GM12878 (cell line): ENCODE data around the gene STAMBPL1. TPM values are rescaled to one million over a fixed set of nuclear protein-coding genes. Genes with fewer than 3 reads are reported as not detected.

Experiments used
- ATAC-seq: fragments of 200-7000 bp; cut with Tn5 transposase; 3 replicates; pipeline ENCODE4 v1.9.1; 2020; ENCODE audit warnings: mild to moderate bottlenecking, moderate library complexity
- BruUV-seq: library from RNA; stranded (reverse); fragments of 400-500 nt; replicated peaks from 2 replicates; lab custom pipeline; 2021; lab: Mats Ljungman, UMichigan
- CTCF ChIA-PET: fragments of 300-600 bp; sonication (Branson Sonifier 250); formaldehyde crosslinking; extraction: SDS; loops from one replicate; lab custom pipeline; 2021; ENCODE audit warnings: inconsistent platforms; lab: Yijun Ruan, JAX
- POLR2A ChIA-PET: fragments of 350-600 bp; formaldehyde crosslinking; extraction: SDS; loops from one replicate; lab custom pipeline; 2021; ENCODE audit warnings: inconsistent platforms; lab: Charles Lee
- RAD21 ChIA-PET: fragments of 300-600 bp; sonication (Branson Sonifier 250); formaldehyde crosslinking; loops from one replicate; lab custom pipeline; 2023; ENCODE audit warnings: antibody characterized with exemption; ENCODE audit not compliant: unreplicated experiment; lab: Charles Lee
- SMC1A ChIA-PET: fragments of 300-600 bp; sonication (Branson Sonifier 250); formaldehyde crosslinking; loops from one replicate; lab custom pipeline; 2023; ENCODE audit not compliant: unreplicated experiment, uncharacterized antibody; lab: Charles Lee
- DNase-seq: peaks from one replicate; pipeline ENCODE4 v3.0.0-alpha.2; 2011; ENCODE audit warnings: low read depth, low spot score
- FAIRE-seq: peaks from 3 replicates; lab custom pipeline; 2011; peaks lifted over from hg19 to GRCh38; lab: Jason Lieb, UNC
- H2AFZ ChIP-seq: 2 replicates; pipeline ENCODE4 v1.6.0; 2011; ENCODE audit warnings: low read depth, low read length, control low read depth; ENCODE audit not compliant: control insufficient read depth
- H3K27ac ChIP-seq: 2 replicates; pipeline ENCODE4 v1.5.1; 2011; ENCODE audit warnings: control low read depth; ENCODE audit not compliant: control insufficient read depth, insufficient read depth
- H3K27me3 ChIP-seq, 2 experiments: replicated peaks in 1 of 2; 2 replicates each; pipeline versions ENCODE4 v1.6.0 to v1.6.1; 2011; ENCODE audit warnings: low read length in 1 of 2; ENCODE audit not compliant: control insufficient read depth in 2 of 2, insufficient read depth in 2 of 2
- H3K36me3 ChIP-seq, 2 experiments: 2 replicates each; pipeline ENCODE4 v1.5.1; 2011; ENCODE audit warnings: low read length in 1 of 2; ENCODE audit not compliant: control insufficient read depth in 2 of 2, insufficient read depth in 2 of 2
- H3K4me1 ChIP-seq: 2 replicates; pipeline ENCODE4 v1.6.1; 2011; ENCODE audit warnings: mild to moderate bottlenecking, low read length, moderate library complexity, mixed read lengths; ENCODE audit not compliant: control insufficient read depth, insufficient read depth
- H3K4me2 ChIP-seq: 2 replicates; pipeline ENCODE4 v1.6.0; 2011; ENCODE audit warnings: control low read depth; ENCODE audit not compliant: control insufficient read depth, insufficient read depth
- H3K4me3 ChIP-seq: fragments of 200-600 bp; sonication (generic); 2 replicates; pipeline ENCODE4 v1.5.1; 2016
- H3K79me2 ChIP-seq: 2 replicates; pipeline ENCODE4 v1.6.0; 2011; ENCODE audit warnings: low read length; ENCODE audit not compliant: control insufficient read depth, insufficient read depth
- H3K9ac ChIP-seq: 2 replicates; pipeline ENCODE4 v1.8.0; 2011; ENCODE audit warnings: low read length, control low read depth, mixed read lengths; ENCODE audit not compliant: control insufficient read depth, insufficient read depth
- H3K9me3 ChIP-seq: replicated peaks from 3 replicates; pipeline ENCODE4 v1.5.1; 2011; ENCODE audit warnings: mild to moderate bottlenecking, low read length; ENCODE audit not compliant: control insufficient read depth, insufficient read depth
- H4K20me1 ChIP-seq: 2 replicates; pipeline ENCODE4 v1.6.0; 2011; ENCODE audit not compliant: control insufficient read depth, insufficient read depth
- ASH2L ChIP-seq: fragments of 300-600, 200-600 bp; sonication (generic); IDR thresholded peaks from 2 replicates; pipeline ENCODE4 v1.6.1; 2017; ENCODE audit warnings: low read depth, mild to moderate bottlenecking, borderline replicate concordance
- CBFB ChIP-seq: IDR thresholded peaks from 2 replicates; pipeline ENCODE4 v1.6.1; 2016; ENCODE audit warnings: antibody characterized with exemption, low read depth
- EP300 ChIP-seq, 2 experiments: fragments of 150-350 bp in 1 of 2; IDR thresholded peaks; 2 replicates each; pipeline ENCODE4 v1.6.1; 2011 to 2012; ENCODE audit warnings: low read depth in 2 of 2, low read length in 2 of 2, borderline replicate concordance in 1 of 2, improper control_type of control experiment in 1 of 2, inconsistent platforms in 1 of 2; ENCODE audit not compliant: control insufficient read depth in 1 of 2
- EZH2 ChIP-seq: IDR thresholded peaks from 2 replicates; pipeline ENCODE4 v1.6.1; 2012; ENCODE audit warnings: low read depth, mild to moderate bottlenecking, control low read depth, inconsistent platforms, low read length, borderline replicate concordance; ENCODE audit not compliant: control insufficient read depth
- GABPA ChIP-seq: IDR thresholded peaks from 2 replicates; pipeline ENCODE4 v1.6.1; 2014; ENCODE audit warnings: antibody characterized with exemption, low read depth, mild to moderate bottlenecking, inconsistent platforms
- HDAC6 ChIP-seq: fragments of 200-600 bp; sonication (generic); IDR thresholded peaks from one replicate; pipeline ENCODE4 v1.8.0; 2017; ENCODE audit warnings: antibody characterized with exemption; ENCODE audit not compliant: unreplicated experiment
- IRF4 ChIP-seq: IDR thresholded peaks from 2 replicates; pipeline ENCODE4 v1.6.1; 2011; ENCODE audit warnings: low read depth, low read length
- JUNB ChIP-seq: IDR thresholded peaks from 2 replicates; pipeline ENCODE4 v1.6.1; 2016; ENCODE audit warnings: antibody characterized with exemption, mild to moderate bottlenecking
- KLF5 ChIP-seq: fragments of 450-650 bp; IDR thresholded peaks from 2 replicates; pipeline ENCODE4 v1.6.1; 2014; ENCODE audit warnings: mild to moderate bottlenecking; ENCODE audit not compliant: partially characterized antibody
- NFIC ChIP-seq: IDR thresholded peaks from 2 replicates; pipeline ENCODE4 v1.6.1; 2012; ENCODE audit warnings: low read depth, mild to moderate bottlenecking, inconsistent platforms, low read length, moderate library complexity
- SIN3A ChIP-seq: IDR thresholded peaks from 2 replicates; pipeline ENCODE4 v1.6.1; 2012; ENCODE audit warnings: low read depth, low read length, improper control_type of control experiment
- WGBS: methylation state at CpG from one replicate; pipeline ENCODE4 v1.1.6; 2016; ENCODE audit warnings: low lambda C conversion rate; ENCODE audit not compliant: insufficient replicate concordance, insufficient coverage; ENCODE audit errors: missing lambda C conversion rate; 5-methylcytosine and 5-hydroxymethylcytosine counted together
- in situ Hi-C: fragments of 300-500 bp; cut with MboI; formaldehyde crosslinking; loops from 9 replicates; pipeline ENCODE4 v1.14.3; 2018; ENCODE audit warnings: mixed read lengths
- intact Hi-C: fragments of 100-400 bp; cut with micrococcal nuclease; formaldehyde crosslinking; loops from one replicate; pipeline ENCODE4 v1.14.2; 2022; ENCODE audit not compliant: unreplicated experiment
- polyA plus RNA-seq, 11 experiments: library from polyadenylated mRNA; depleted of rRNA in 4 of 11; unstranded in 6 of 11; stranded (reverse) in 5 of 11; fragments of >200 nt; fragmentation: Nextera tagmentation in 4 of 11; fragmentation: Illumina TruSeq in 1 of 11; extraction: Ambion mirVana in 4 of 11; extraction: Trizol in 1 of 11; gene quantifications; 1 replicate in 1 of 11; 2 replicates in 10 of 11; pipeline versions ENCODE4 v1.2.1 to v1.2.3, GENCODE V29; 2011 to 2016; ENCODE audit warnings: inconsistent platforms in 2 of 11, missing spikeins in 2 of 11, low read depth in 1 of 11
- total RNA-seq, 4 experiments: library from RNA; depleted of rRNA in 3 of 4; stranded (reverse); fragments of >200 nt in 3 of 4; fragmentation: Illumina TruSeq in 1 of 4; extraction: Trizol in 1 of 4; gene quantifications; 2 replicates each; pipeline versions ENCODE4 v1.2.1 to v1.2.3, GENCODE V29; 2013 to 2021

STAMBPL1 gene
- total and polyA plus RNA-seq, 10 of the 15 experiments (the other 5 are each of a cell fraction or from before 2014, with no cell fraction given), result 7.5 to 44.1 (median 25.4) TPM

GRCh38 chr10:88927416-88927690 is 47.3 kb downstream of the STAMBPL1 start:
- no peak for DNase-seq
- no peak overlapping the region for H3K9ac ChIP-seq
- H3K9me3 ChIP-seq, result no peaks in the 10 kb centered on the region; the same call in 2 of the 3 replicates
- intact Hi-C loops, result no loop called here
- CTCF ChIA-PET, result interaction anchor here (1.0 to 12.8 kb wide), 3 partner anchors 91 to 290 kb away, joined by 3 to 895 read pairs (median 4); no protein-coding TSS in a partner anchor
- H3K4me2 ChIP-seq, result no peak overlapping the region
- no peaks in the 10 kb centered on the region for H3K27me3 ChIP-seq
- in situ Hi-C loops, result no loop called here
- SMC1A ChIA-PET, result interaction anchor here (0.9 to 6.3 kb wide), 7 partner anchors 7 to 117 kb away, joined by 3 to 42 read pairs (median 5); no protein-coding TSS in a partner anchor
- POLR2A ChIA-PET, result no interaction called here
- no peak overlapping the region for H3K27ac ChIP-seq
- H3K36me3 ChIP-seq, result peaks cover 0 to 25% of the 10 kb centered on the region in 2 experiments; a peak in 2 of 4 replicates
- WGBS, result 95% methylated on average over 2 of the region's 2 CpGs
- no peak for FAIRE-seq
- no peak overlapping the region for H2AFZ ChIP-seq
- ATAC-seq, result no peak
- BruUV-seq, result no TSS peak
- RAD21 ChIA-PET, result interaction anchor here (1.8 kb wide), 1 partner anchor 91 kb away, joined by 13 read pairs; no protein-coding TSS in a partner anchor
- peaks cover 10% of the 10 kb centered on the region for H3K4me1 ChIP-seq
- H3K4me3 ChIP-seq, result no peak overlapping the region
- H4K20me1 ChIP-seq, result no peaks in the 10 kb centered on the region
- H3K79me2 ChIP-seq, result no peaks in the 10 kb centered on the region
- no peak for TF ChIP-seq NFIC
- no peak for TF ChIP-seq ASH2L
- TF ChIP-seq EZH2, result no peak
- no peak for TF ChIP-seq HDAC6
- TF ChIP-seq GABPA, result no peak
- no peak for TF ChIP-seq CBFB
- TF ChIP-seq SIN3A, result no peak
- no peak for TF ChIP-seq IRF4
- no peak for TF ChIP-seq JUNB
- TF ChIP-seq EP300 (IDR thresholded peaks at IDR 0.05; ENCODE audit: borderline replicate concordance in 1 of 2, control insufficient read depth in 1 of 2, low read depth in 2 of 2, low read length in 2 of 2), result no peak
- no peak for TF ChIP-seq KLF5
- TF ChIP-seq, all 136 proteins: peak for 0
